Activated gamma-delta T cell treated with anti-CD3 and anti-CD28 coated beads, Interleukin-2, amount 50 U/mL, for 16 hours (primary cell): ENCODE measurements around the gene TUBB1.

Source experiments
- DNase-seq: peaks from one replicate; pipeline ENCODE4 v3.0.0-alpha.2; 2020; ENCODE audit warnings: low read depth

The TUBB1 gene

DNA sequence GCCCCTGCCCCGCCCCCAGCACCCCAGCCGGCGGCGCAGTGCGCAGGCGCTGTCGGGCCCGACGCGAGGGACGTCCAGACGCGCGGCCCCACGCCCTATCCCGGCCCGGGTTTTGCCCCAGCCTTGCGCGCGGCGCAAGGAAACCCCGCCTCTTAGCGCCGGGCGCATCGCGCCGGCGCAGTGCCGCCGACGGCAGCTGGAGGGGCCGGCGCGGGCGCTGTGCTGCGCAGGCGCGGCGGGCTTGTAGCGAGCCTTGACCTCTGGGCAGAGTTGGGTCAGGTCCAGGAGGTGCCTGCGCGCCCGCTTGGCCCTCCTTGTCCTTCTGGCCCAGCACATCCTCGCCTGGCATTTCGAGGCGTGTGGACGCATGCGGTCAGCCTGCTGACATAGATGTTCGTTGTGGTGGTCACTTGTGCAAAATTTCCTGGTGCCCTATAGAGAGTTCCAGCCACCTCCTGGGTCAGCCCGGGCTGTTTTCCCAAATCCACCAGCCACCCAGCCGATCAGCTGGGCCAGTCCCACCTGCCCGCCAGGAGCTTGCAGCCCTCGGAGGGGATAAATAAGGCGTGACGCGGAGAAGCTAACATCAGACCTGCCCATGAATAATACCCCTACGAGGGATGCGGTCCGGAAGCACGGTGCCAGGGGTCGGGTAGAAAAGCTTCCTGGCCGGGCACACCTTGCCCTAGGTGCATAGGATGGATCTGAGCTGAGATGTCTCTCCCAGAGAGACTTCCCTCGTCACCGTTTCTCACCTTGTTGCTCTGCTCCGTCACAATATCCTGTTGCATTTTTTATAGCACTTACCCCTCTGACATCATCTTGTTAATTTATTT, 23.8 kb downstream of the TUBB1 start:
- DNase-seq, result peak; percentile 90

DNA sequence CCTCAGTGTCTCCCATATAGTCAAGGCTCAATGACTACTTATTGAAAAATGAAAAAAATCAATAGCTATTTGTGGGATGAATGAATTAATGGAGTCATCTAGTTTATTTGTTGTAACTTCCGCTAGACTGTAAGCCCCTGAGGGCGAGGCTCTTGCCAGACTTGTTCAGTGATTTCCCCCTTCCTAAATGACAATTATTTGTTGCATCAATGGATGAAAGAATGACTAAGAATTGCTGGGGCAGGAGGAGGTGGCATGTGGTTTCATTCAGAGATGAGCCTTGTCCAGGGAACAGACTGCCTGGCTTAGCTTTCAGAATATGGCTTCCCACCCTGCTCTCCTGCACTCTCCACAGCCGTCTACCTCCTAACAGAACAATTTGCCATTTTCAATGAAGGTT, 24.5 kb downstream of the TUBB1 start:
- DNase-seq, result no peak

DNA sequence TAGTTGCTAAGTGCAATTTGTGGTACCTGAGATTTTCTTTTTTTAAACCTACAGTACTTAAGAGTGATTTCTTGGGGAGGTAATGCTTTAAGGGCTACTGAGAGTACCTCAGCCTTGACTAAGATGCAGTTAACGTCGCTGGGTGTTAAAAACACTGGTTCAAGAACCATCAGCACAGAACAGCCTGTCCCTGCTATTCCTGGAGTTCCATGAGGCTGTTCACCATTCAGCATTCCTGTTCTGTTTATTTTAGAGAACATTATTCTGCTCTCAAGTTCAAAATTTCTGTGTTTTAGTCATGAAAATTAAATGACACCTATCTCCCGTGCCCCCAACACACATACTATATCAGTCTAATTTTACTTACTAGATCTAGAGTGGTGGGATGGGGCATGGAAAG, 25.1 kb downstream of the TUBB1 start:
- DNase-seq, result no peak

DNA sequence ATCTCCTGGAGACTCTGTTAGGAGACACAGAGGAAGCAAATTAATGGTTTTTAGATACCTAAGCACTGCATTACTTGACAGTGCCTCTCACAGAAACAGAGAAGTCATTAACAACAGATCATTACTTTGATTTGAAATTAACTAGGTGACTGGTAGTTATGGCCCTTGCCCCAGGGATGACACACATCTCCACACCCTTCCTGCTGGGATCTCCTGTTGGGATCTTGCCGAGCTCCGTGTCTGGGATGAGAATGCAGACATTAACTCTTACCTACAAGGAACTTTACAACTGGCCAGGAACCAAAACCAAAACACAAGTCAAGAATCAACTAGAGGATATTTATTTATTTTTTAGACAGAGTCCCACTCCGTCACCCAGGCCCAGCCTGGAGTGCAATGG, 25.6 kb downstream of the TUBB1 start:
- no peak for DNase-seq

DNA sequence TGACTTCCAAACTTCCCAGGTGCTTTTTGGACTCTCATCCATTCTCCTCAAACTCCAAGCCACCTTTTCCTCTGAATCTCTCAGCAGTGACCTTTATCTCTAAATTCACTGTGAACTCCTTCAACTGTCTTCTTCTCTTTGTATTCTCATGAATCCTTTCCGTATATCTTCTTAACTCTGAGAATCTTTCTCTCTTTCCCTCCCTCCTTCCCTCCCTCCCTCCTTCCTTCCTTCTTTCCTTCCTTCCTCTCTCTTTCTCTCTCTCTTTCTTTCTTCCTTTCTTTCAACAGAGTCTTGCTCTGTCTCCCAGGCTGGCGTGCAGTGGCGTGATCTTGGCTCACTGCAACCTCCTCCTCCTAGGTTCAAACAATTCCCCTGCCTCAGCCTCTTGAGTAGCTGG, 27.6 kb downstream of the TUBB1 start:
- DNase-seq, result no peak

DNA sequence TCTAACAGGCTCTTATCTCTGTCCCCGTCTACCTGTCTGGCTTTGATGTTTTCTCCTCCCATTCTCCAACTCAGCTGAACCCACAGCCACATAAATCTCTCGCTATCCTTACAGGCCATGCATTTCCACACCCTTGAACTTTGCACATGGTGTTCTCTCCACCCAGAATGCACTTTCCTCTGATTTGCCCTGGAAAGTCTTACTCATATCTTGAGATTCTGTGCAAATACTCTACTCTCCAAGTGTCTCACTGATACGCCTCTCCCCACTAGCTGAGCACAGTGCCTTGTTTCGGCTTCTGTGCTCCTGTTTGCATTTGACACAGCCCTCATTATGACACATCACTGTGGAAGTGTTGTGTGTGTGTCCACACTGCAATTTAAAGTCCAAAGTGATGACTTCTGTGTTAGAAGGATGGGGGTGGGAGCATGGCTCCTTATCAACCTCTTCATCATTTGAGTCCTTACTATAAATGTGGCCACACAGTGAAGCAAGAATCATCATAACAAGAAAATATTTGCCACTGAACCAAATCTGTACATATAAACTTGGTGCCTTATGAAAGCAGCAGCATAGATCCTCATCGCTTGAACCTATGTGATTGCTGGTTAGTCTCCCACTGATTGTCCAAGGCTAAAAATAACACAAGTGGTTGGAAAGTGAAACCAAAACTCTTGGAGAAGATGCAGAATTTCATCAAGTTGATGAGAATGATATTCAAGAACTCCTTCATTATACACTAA, 28.9 kb downstream of the TUBB1 start:
- no peak for DNase-seq

DNA sequence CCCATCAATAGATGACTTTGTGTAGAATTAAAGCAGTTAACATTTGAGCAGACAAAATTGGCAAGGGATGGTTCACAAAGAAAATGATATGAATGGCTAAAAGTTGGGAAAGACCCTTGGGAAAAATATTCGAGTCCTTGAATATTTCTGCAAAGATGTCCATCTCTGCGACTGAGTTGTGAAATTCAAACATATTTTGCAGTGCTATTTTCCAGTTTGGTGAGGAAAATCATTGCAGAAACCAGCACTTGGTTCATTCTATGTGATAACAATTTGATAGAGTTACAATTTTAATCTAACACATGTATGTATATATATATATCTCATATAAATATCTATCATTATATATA, 29.4 kb downstream of the TUBB1 start:
- DNase-seq, result no peak

DNA sequence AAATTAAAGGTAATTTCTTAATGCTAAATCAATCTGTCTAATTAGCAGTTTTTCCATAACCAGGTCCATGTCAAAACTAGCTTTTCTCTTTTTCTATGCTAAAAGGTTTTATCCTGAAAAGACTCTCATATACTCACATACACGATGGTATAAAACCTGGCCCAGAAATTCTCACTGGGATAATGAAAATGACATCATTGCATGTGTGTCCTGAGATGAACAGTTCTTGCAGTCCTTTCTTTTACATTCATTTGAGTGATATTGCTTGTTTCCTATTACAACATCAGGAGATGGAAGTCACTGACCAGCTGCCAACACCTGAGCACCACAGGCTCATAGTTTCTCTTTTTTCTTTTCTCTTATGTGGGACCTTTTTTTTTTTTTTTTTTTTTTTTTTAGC, 31.2 kb downstream of the TUBB1 start:
- DNase-seq, result no peak

DNA sequence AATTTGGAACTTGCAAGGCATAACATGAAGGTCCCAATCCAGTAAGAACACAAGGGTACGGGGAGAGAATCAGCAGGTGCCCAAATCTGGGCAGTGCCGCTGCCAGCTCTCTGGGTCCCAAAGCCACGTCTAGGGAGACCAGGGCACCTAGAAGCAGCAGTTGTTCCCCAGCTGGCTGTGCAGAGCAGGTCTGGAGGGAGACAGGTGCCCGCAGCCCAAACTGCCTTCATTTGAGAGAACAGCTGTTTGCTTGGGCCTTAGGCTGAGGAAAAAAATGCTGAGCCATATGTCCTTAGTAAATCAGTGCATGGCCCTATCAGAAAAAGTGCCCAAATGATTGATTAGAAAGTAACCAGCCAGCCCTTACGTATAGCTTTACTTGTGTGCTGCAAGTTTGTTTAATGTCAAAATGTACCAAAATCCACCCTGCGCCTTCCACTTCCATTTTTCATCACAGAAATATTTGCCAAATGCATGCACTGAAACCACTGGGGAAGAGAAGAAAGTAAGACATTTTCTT, 32.5 kb downstream of the TUBB1 start:
- DNase-seq, result no peak

DNA sequence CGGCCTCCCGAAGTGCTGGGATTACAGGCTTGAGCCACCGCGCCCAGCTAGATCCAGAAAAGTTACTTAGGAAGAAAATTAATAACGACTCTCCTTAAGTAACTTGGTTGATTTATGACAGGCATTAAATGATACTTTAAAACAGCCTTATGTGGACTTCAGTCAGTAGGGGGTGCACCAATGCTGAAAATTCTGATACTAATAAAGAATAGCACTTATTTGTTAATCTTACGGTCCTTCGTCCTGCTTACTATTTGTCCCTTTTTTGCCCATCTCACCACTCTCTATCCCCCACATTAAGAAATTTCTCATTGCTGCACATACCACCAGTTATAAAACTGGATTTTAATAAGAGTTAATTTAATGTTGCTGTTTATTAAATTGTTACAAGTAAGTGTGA, 36.1 kb downstream of the TUBB1 start:
- DNase-seq, result no peak

DNA sequence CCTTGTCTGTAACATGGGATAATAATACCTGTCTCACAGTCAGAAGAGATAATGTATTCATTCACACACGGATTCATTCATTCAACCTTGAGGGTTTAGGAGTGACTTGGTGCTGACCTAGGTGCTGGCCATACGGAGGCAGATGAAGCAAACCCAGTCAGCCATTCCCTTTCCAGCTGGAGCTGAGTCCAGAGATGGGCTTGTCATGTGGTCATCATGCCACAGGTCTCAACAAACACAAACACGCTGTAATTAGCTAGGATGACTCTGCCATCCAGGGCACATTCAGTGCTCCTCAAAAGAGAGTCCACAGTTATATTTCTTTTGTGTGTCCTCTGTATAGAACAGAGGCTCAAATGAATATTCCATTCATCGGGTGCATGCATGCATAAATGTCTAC, 42.9 kb downstream of the TUBB1 start:
- DNase-seq, result no peak

DNA sequence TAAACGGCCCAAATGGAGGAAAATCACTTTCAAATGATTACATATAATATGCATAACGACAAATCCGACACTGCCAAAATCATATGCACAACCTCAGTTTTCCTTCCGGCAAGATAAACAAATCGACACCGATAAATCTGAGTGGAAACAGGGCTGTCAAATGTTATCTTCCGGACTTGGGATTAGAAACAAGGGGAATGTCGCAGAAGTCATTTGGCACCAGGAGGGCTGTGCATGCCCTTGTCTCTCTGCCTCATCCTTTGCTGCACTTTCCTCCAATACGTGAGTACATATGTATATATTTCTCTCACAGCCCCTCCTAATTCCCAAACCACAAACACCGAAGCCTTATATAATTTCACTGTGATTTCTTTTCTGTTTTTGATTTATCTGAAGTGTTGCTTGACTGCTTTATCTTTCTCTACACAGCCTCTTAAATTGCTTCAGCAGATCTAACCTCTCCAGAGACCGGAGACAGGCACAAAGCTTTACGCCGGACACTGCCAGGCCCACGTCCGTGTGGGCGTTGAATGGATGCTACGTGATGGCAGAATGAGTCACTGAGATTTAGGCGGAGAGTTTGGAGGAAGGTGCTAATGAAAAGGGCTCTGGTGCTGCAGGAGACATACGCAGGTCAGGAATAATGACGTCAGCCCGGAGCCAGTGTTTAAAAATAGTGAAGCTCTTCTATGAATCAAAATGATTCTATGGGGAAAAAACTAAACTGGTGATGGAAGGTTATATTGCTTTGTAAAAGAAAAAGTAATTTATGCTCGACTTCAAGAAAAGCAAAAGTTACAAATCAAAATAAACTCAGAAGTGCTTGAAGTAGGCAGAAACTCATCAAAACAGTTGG, 44.4 kb downstream of the TUBB1 start:
- DNase-seq, result no peak

DNA sequence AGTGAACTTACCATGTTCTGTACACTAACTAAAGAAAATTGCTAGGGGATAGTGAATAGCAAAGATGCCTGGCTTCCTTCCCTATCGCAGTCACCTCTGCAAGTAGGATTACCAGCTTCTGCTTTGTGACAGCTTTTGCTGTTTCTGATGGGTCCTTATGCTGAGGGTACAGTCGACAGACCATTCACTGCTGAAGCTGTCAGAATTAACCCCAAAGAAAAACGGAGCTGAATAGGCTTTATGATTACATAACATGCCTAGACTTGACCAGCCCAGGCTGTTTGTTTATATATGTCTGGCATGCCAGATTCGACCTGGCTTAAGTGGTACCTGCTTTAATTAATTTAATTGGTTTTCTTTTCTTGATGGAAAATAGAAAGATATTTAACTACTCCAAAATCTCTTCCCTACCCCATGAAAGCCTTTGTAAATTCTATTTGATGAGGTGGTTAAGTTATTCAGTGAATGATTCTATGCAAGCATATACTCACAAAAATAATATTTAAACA, 45.0 kb downstream of the TUBB1 start:
- DNase-seq, result no peak

DNA sequence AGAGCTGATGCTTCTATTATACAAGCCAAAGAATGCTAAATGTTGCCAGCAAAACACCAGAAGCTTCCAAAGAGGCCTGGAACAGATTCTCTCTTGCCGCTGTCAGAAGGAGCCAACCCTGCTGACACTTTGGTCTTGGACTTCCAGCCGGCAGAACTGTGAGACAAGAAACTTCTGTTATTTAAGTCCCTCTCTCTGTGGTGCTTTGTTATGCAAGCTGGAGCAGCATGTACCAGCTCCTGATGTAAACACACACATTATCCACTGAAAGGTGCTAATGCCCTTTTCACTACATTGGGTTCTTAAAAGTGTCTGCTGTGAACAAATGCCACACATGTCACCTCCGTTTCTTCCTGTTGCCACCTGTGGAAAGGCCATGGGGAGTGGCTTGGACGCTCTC, 49.3 kb downstream of the TUBB1 start:
- no peak for DNase-seq

DNA sequence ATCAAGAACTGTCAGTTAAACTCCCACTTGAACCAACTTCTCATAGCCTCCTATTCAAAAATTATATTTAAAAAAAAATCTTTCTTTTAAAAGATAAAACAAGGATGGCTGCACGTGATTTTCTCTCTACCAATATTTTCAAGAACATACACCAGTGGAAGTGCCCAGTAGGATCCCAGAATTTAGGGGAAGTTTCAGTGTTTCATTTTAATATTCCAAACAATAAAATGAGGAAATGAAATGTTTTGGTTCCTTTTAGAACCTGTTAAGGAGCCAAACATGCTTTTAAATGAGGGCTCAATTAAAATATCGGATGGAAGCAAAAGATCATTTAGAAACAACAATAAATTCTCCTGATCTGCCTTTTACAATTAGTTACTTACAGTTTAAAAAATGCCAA, 49.8 kb downstream of the TUBB1 start:
- DNase-seq, result no peak

DNA sequence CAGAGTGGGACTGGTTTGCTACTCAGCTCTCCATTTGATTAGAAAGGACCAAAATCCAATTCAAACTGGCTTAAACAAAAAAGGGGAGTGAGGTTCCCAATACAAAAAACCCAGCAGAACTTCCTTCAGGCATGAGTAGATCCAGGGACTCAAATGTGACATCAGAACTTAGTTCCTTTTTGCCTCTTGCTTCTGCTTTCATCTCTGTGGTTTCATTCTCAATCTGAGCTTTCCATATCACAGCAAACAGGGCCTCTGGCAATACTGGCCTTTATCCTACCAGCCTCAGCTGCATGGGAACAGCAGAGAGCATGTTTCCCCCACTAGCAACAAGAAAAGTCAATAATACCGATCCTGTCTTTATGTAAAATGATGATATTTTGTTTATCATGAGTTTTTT, 52.0 kb downstream of the TUBB1 start:
- DNase-seq, result no peak

DNA sequence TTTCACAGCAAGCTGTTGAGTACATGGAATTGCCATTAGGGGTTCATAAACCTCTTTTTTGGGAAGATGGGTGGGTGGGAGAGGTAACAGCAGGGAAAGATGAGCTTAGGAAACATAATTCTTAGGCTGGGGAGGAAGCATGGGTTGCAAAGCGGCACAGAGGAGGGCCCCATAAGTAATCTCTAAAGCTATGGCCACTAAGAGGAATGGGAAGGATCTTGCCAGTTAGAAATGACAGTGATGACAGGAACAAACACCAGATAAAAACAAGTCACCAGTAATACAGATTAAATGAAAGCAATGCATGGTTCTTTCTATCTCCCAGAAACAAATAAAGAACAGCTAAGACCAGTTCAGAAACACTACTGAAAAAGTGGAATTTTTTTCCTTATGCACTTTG, 54.4 kb downstream of the TUBB1 start:
- no peak for DNase-seq

DNA sequence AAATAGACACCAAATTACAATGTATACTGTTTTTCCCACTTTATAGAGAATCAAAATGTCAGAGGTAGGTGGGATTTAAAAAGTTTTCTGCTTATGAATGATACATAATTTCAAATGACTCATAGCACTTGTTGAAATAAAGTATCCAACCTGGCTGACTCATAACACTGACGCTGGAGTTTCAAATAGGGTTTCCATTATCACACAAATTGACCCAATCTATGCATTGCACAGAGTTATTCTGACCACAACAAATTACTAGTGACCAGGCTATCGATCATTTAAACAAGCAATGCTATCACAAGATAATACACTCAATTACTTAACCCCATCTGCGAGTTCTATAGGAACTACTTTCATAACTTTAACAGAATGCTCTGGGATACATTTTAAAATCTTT, 55.2 kb downstream of the TUBB1 start:
- DNase-seq, result no peak

DNA sequence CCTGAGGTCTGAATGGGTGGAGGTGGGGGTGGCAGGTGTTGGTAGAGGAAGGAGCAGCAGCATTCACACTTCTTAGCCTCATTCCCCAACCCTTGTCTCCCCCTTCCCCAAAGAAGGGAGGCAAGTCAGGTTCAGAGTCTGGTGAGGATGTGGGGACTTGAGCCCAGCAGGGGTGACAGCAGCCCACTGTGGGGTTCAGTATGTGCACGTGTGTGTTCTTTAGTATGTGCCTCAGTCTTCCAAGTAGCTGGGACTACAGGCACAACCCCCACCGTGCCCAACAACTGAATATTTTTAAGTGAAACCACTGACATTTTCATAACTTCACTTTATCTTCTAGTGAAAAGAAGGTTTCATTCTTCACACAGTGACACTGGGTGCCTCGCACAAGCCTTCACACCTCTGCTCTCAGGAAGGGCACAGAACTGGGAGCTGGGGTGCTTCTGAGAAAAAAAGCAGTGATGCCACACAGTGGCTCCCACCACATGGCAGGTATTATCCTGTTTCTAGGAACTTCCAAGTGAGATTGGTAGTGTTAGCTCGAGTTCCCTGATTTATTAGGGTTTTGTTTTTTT, 56.8 kb downstream of the TUBB1 start:
- DNase-seq, result no peak
